ENCODE results near the gene PGPEP1. TPM values are rescaled to one million over a fixed set of nuclear protein-coding genes. Genes with fewer than 3 reads are reported as not detected.
"Not testable (repeated sequence)": the region's sequence is repeated elsewhere in the genome, so short reads cannot be mapped to it uniquely, and the experiment has no call there.

The PGPEP1 gene
- polyA plus RNA-seq, 3 donors, result 10.3 to 25.1 (median 10.3) TPM

GRCh38 chr19:18351544-18351943 lies 11.1 kb downstream of the PGPEP1 start:
- Histone ChIP-seq H3K9me3 (replicated peaks in 1 of 2; ENCODE audit: control insufficient read depth in 1 of 2, insufficient read depth in 1 of 2, low read length in 2 of 2) (no peaks in the 10 kb centered on the region), H4K20me1 (ENCODE audit: insufficient read depth, low read length) (peaks cover 33% of the 10 kb centered on the region), H3K79me2 (ENCODE audit: insufficient read depth, low read length) (no peaks in the 10 kb centered on the region), H3K27me3 (ENCODE audit: control insufficient read depth in 2 of 2, insufficient read depth in 2 of 2, low read length in 2 of 2) (no peaks in the 10 kb centered on the region), H3K36me3 (replicated peaks in 1 of 2; ENCODE audit: control insufficient read depth in 1 of 2, insufficient read depth in 2 of 2, low read length in 2 of 2) (peaks cover 15 to 25% of the 10 kb centered on the region in 2 donors), H3K4me3 (replicated peaks in 1 of 3; ENCODE audit: low read depth in 2 of 3, low read length in 3 of 3) (no peak overlapping the region), H3K4me1 (ENCODE audit: control insufficient read depth in 1 of 2, insufficient read depth in 2 of 2, low read length in 2 of 2) (no peaks in the 10 kb centered on the region), H3K27ac (ENCODE audit: low read depth in 1 of 2, low read length in 2 of 2) (no peak overlapping the region), H3K4me2 (replicated peaks; ENCODE audit: extremely low read depth, low read length, poor library complexity, severe bottlenecking) (no peak overlapping the region), H2AFZ (ENCODE audit: insufficient read depth, low read depth, low read length, poor library complexity, severe bottlenecking) (no peak overlapping the region), H3K9ac (ENCODE audit: insufficient read depth, low read length, poor library complexity, severe bottlenecking) (no peak overlapping the region)
- H3K36me3 Mint-ChIP-seq, result peaks cover 48 to 76% of the 10 kb centered on the region in 2 donors
- H3K27ac Mint-ChIP-seq, result no peak overlapping the region
- peaks cover 0 to 1% (median 0%) of the 10 kb centered on the region in 3 donors for H3K27me3 Mint-ChIP-seq (ENCODE audit: low read depth in 3 of 3)
- DNase-seq, result no peak
- H3K4me3 Mint-ChIP-seq, result no peak overlapping the region
- H3K4me1 Mint-ChIP-seq, result peaks cover 3% of the 10 kb centered on the region
- no peak for TF ChIP-seq CTCF (IDR thresholded peaks at IDR 0.05)
- H3K9me3 Mint-ChIP-seq, result peaks cover 0 to 2% (median 0%) of the 10 kb centered on the region in 7 donors
- WGBS (ENCODE audit: insufficient coverage), result 100% methylated on average over 1 of the region's 7 CpGs
- intact Hi-C loops (cut with micrococcal nuclease), result loop anchor here in 1 of 2 donors (5.0 kb wide), 1 partner anchor 36 kb away; the partner anchor contains the start of gene GDF15

GRCh38 chr19:18353378-18354005 lies 13.1 kb downstream of the PGPEP1 start:
- no peak overlapping the region for H3K4me2 ChIP-seq (replicated peaks; ENCODE audit: extremely low read depth, low read length, poor library complexity, severe bottlenecking)
- no peaks in the 10 kb centered on the region for H3K4me1 ChIP-seq (ENCODE audit: control insufficient read depth in 1 of 2, insufficient read depth in 2 of 2, low read length in 2 of 2)
- H3K4me3 Mint-ChIP-seq, result no peak overlapping the region
- H2AFZ ChIP-seq (ENCODE audit: insufficient read depth, low read depth, low read length, poor library complexity, severe bottlenecking), result no peak overlapping the region
- 100% methylated on average over 4 of the region's 8 CpGs for WGBS (ENCODE audit: insufficient coverage)
- no peaks in the 10 kb centered on the region for H3K9me3 ChIP-seq (replicated peaks in 1 of 2; ENCODE audit: control insufficient read depth in 1 of 2, insufficient read depth in 1 of 2, low read length in 2 of 2)
- H3K9ac ChIP-seq (ENCODE audit: insufficient read depth, low read length, poor library complexity, severe bottlenecking), result no peak overlapping the region
- peaks cover 1% of the 10 kb centered on the region for H3K4me1 Mint-ChIP-seq
- no peak overlapping the region for H3K27ac Mint-ChIP-seq
- no peak for DNase-seq
- no peaks in the 10 kb centered on the region for H3K27me3 ChIP-seq (ENCODE audit: control insufficient read depth in 2 of 2, insufficient read depth in 2 of 2, low read length in 2 of 2)
- no peak overlapping the region for H3K27ac ChIP-seq (ENCODE audit: low read depth in 1 of 2, low read length in 2 of 2)
- H3K27me3 Mint-ChIP-seq (ENCODE audit: low read depth in 3 of 3), result peaks cover 0 to 2% (median 0%) of the 10 kb centered on the region in 3 donors
- peaks cover 0 to 2% (median 0%) of the 10 kb centered on the region in 7 donors for H3K9me3 Mint-ChIP-seq
- intact Hi-C loops (cut with micrococcal nuclease), result loop anchor here in 1 of 2 donors (5.0 kb wide), 1 partner anchor 34 kb away; the partner anchor contains the start of gene GDF15
- H3K79me2 ChIP-seq (ENCODE audit: insufficient read depth, low read length), result no peaks in the 10 kb centered on the region
- H3K36me3 Mint-ChIP-seq, result peaks cover 51 to 79% of the 10 kb centered on the region in 2 donors
- peaks cover 28 to 45% of the 10 kb centered on the region in 2 donors for H3K36me3 ChIP-seq (replicated peaks in 1 of 2; ENCODE audit: control insufficient read depth in 1 of 2, insufficient read depth in 2 of 2, low read length in 2 of 2)
- TF ChIP-seq CTCF (IDR thresholded peaks at IDR 0.05), result no peak
- peaks cover 25% of the 10 kb centered on the region for H4K20me1 ChIP-seq (ENCODE audit: insufficient read depth, low read length)
- H3K4me3 ChIP-seq (replicated peaks in 1 of 3; ENCODE audit: low read depth in 2 of 3, low read length in 3 of 3), result no peak overlapping the region

GRCh38 chr19:18354743-18355142 lies 14.3 kb downstream of the PGPEP1 start:
- H3K27ac ChIP-seq (ENCODE audit: low read depth in 1 of 2, low read length in 2 of 2); H3K27me3 ChIP-seq (ENCODE audit: control insufficient read depth in 2 of 2, insufficient read depth in 2 of 2, low read length in 2 of 2); H3K4me1 ChIP-seq (ENCODE audit: control insufficient read depth in 1 of 2, insufficient read depth in 2 of 2, low read length in 2 of 2); H3K27ac Mint-ChIP-seq; H3K4me1 Mint-ChIP-seq; H3K4me3 ChIP-seq (replicated peaks in 1 of 3; ENCODE audit: low read depth in 2 of 3, low read length in 3 of 3); H3K79me2 ChIP-seq (ENCODE audit: insufficient read depth, low read length); H3K4me3 Mint-ChIP-seq; DNase-seq; H3K9me3 Mint-ChIP-seq; H3K27me3 Mint-ChIP-seq (ENCODE audit: low read depth in 3 of 3); H2AFZ ChIP-seq (ENCODE audit: insufficient read depth, low read depth, low read length, poor library complexity, severe bottlenecking); H3K4me2 ChIP-seq (replicated peaks; ENCODE audit: extremely low read depth, low read length, poor library complexity, severe bottlenecking); H3K9ac ChIP-seq (ENCODE audit: insufficient read depth, low read length, poor library complexity, severe bottlenecking); H3K9me3 ChIP-seq (replicated peaks in 1 of 2; ENCODE audit: control insufficient read depth in 1 of 2, insufficient read depth in 1 of 2, low read length in 2 of 2): not testable (repeated sequence)
- intact Hi-C loops (cut with micrococcal nuclease), result loop anchor here in 1 of 2 donors (5.0 kb wide), 1 partner anchor 33 kb away; the partner anchor contains the start of gene GDF15
- H4K20me1 ChIP-seq (ENCODE audit: insufficient read depth, low read length), result peaks cover 14% of the 10 kb centered on the region
- H3K36me3 Mint-ChIP-seq, result peaks cover 61 to 79% of the 10 kb centered on the region in 2 donors
- peaks cover 34 to 57% of the 10 kb centered on the region in 2 donors for H3K36me3 ChIP-seq (replicated peaks in 1 of 2; ENCODE audit: control insufficient read depth in 1 of 2, insufficient read depth in 2 of 2, low read length in 2 of 2)
- WGBS (ENCODE audit: insufficient coverage), result no CpG with 5 or more reads among the region's 7 CpGs

Data from CD14-positive monocyte (primary cell).